Body of pancreas (tissue), 4 donors: ENCODE results near the gene RFTN1.

Experiments used
- CTCF ChIP-seq, 7 experiments: fragments of 450-650 bp in 4 of 7; fragments of 200-600 bp in 3 of 7; sonication (generic) in 3 of 7; IDR thresholded peaks; one replicate each; pipeline ENCODE4 v1.5.1; 2016 to 2019; ENCODE audit warnings: antibody characterized with exemption in 7 of 7
- POLR2A ChIP-seq, 3 donors: fragments of 450-650 bp; IDR thresholded peaks; one replicate each; pipeline ENCODE4 v1.6.1; 2016; ENCODE audit warnings: antibody characterized with exemption in 3 of 3, mild to moderate bottlenecking in 2 of 3

- TF ChIP-seq CTCF (IDR thresholded peaks at IDR 0.05) (no peak), POLR2A (IDR thresholded peaks at IDR 0.05) (no peak)
Observed at GRCh38 chr3:16426665-16427064, 86.8 kb downstream of the RFTN1 start.
